DOHH2 (cell line): ENCODE measurements around the gene NUDT14.

ENCODE experiments used
- H3F3A ChIP-seq: fragments of 200-600 bp; sonication (generic), shearing (Covaris generic); 2 replicates; pipeline ENCODE4 v1.6.0; 2016; ENCODE audit warnings: antibody characterized with exemption, mild to moderate bottlenecking; ENCODE audit not compliant: control insufficient read depth, insufficient read depth
- H3K27ac ChIP-seq: fragments of 200-600 bp; sonication (generic); 2 replicates; pipeline ENCODE4 v1.5.1; 2014; ENCODE audit warnings: low read depth, mild to moderate bottlenecking, low read length, moderate library complexity
- H3K27me3 ChIP-seq: fragments of 200-600 bp; sonication (generic); 2 replicates; pipeline ENCODE4 v1.6.1; 2014; ENCODE audit warnings: mild to moderate bottlenecking, low read length, mixed read lengths; ENCODE audit not compliant: control insufficient read depth
- H3K36me3 ChIP-seq: fragments of 200-600 bp; sonication (generic); 2 replicates; pipeline ENCODE4 v1.6.1; 2014; ENCODE audit warnings: mild to moderate bottlenecking, low read length, moderate library complexity, mixed read lengths; ENCODE audit not compliant: control insufficient read depth
- H3K4me1 ChIP-seq: fragments of 200-600 bp; sonication (generic); 2 replicates; pipeline ENCODE4 v1.6.1; 2014; ENCODE audit warnings: mild to moderate bottlenecking, low read length, mixed read lengths; ENCODE audit not compliant: control insufficient read depth
- H3K4me2 ChIP-seq: fragments of 200-600 bp; sonication (generic); 2 replicates; pipeline ENCODE4 v1.6.0; 2014; ENCODE audit warnings: mild to moderate bottlenecking, low read length, moderate library complexity
- H3K4me3 ChIP-seq: fragments of 200-600 bp; sonication (generic); 2 replicates; pipeline ENCODE4 v1.5.1; 2014; ENCODE audit warnings: mild to moderate bottlenecking, low read length, mixed read lengths
- H3K79me2 ChIP-seq: fragments of 200-600 bp; sonication (generic); 2 replicates; pipeline ENCODE4 v1.6.1; 2014; ENCODE audit warnings: mild to moderate bottlenecking, low read length, mixed read lengths; ENCODE audit not compliant: control insufficient read depth
- H3K9me2 ChIP-seq: fragments of 200-600 bp; sonication (generic); replicated peaks from 2 replicates; pipeline ENCODE4 v1.6.1; 2014; ENCODE audit warnings: mild to moderate bottlenecking, low read length, mixed read lengths; ENCODE audit not compliant: control insufficient read depth
- H3K9me3 ChIP-seq: fragments of 200-600 bp; sonication (generic); 2 replicates; pipeline ENCODE4 v1.6.1; 2014; ENCODE audit warnings: antibody characterized with exemption, low read length, mixed read lengths; ENCODE audit not compliant: control insufficient read depth, insufficient read depth
- H4K20me1 ChIP-seq: fragments of 200-600 bp; sonication (generic); 2 replicates; pipeline ENCODE4 v1.6.0; 2014; ENCODE audit warnings: low read depth, mild to moderate bottlenecking, antibody characterized with exemption, low read length, moderate library complexity; ENCODE audit not compliant: control insufficient read depth, insufficient read depth
- CTCF ChIP-seq: fragments of 200-600 bp; sonication (generic); IDR thresholded peaks from one replicate; pipeline ENCODE4 v1.5.1; 2014; ENCODE audit warnings: antibody characterized with exemption, mild to moderate bottlenecking, low read depth, low read length; ENCODE audit not compliant: poor library complexity, severe bottlenecking
- EZH2phosphoT487 ChIP-seq: fragments of 200-600 bp; sonication (generic); IDR thresholded peaks from 2 replicates; pipeline ENCODE4 v1.6.1; 2017; ENCODE audit warnings: borderline replicate concordance, mild to moderate bottlenecking, antibody characterized with exemption, low read length, moderate library complexity, mixed read lengths

NUDT14 gene

GRCh38 chr14:105124823-105125222, 56.3 kb downstream of the NUDT14 start:
- Histone ChIP-seq H3K4me3 (no peak overlapping the region), H3K27me3 (peaks cover 25% of the 10 kb centered on the region), H3K4me2 (no peak overlapping the region)

GRCh38 chr14:105123981-105124765, 56.9 kb downstream of the NUDT14 start:
- Histone ChIP-seq H3K4me2 (no peak overlapping the region), H3K27me3 (peaks cover 31% of the 10 kb centered on the region), H3K36me3 (no peaks in the 10 kb centered on the region), H3K4me1 (no peaks in the 10 kb centered on the region), H3K27ac (no peak overlapping the region), H3K4me3 (no peak overlapping the region), H3F3A (no peaks in the 10 kb centered on the region), H3K9me3 (peaks cover 5% of the 10 kb centered on the region), H4K20me1 (no peaks in the 10 kb centered on the region), H3K9me2 (no peaks in the 10 kb centered on the region), H3K79me2 (no peaks in the 10 kb centered on the region)
- TF ChIP-seq EZH2phosphoT487 (no peak), CTCF (no peak)

More at GRCh38 chr14:105124823-105125222, 56.3 kb downstream of the NUDT14 start:
- TF ChIP-seq CTCF (no peak), EZH2phosphoT487 (no peak)
- Histone ChIP-seq H3K9me3 (peaks cover 5% of the 10 kb centered on the region), H3K36me3 (no peaks in the 10 kb centered on the region), H3K27ac (no peak overlapping the region), H3F3A (no peaks in the 10 kb centered on the region), H3K9me2 (no peaks in the 10 kb centered on the region), H4K20me1 (no peaks in the 10 kb centered on the region), H3K79me2 (no peaks in the 10 kb centered on the region), H3K4me1 (no peaks in the 10 kb centered on the region)

- no peaks in the 10 kb centered on the region for H4K20me1 ChIP-seq
- H3K4me2 ChIP-seq = no peak overlapping the region
- peaks cover 5% of the 10 kb centered on the region for H3K9me3 ChIP-seq
- no peak overlapping the region for H3K27ac ChIP-seq
- no peaks in the 10 kb centered on the region for H3K4me1 ChIP-seq
- no peaks in the 10 kb centered on the region for H3K36me3 ChIP-seq
- TF ChIP-seq CTCF = no peak
- no peak for TF ChIP-seq EZH2phosphoT487
- no peaks in the 10 kb centered on the region for H3F3A ChIP-seq
- no peaks in the 10 kb centered on the region for H3K9me2 ChIP-seq
- peaks cover 33% of the 10 kb centered on the region for H3K27me3 ChIP-seq
- H3K79me2 ChIP-seq = no peaks in the 10 kb centered on the region
- no peak overlapping the region for H3K4me3 ChIP-seq
Measured at GRCh38 chr14:105123064-105123665, 57.9 kb downstream of the NUDT14 start.
